Progenitor cell of endocrine pancreas (in vitro differentiated cells): ENCODE results near the gene ZSCAN23. TPM values are rescaled to one million over a fixed set of nuclear protein-coding genes. Genes with fewer than 3 reads are reported as not detected.

Source experiments
- DNase-seq: peaks from one replicate; pipeline ENCODE4 v3.0.0; 2021; ENCODE audit warnings: low spot score; ENCODE audit not compliant: unreplicated experiment
- H3K27ac Mint-ChIP-seq: 2 replicates; pipeline ENCODE4 v1.8.0; 2021; ENCODE audit warnings: mild to moderate bottlenecking, moderate library complexity, mixed read lengths
- H3K27me3 Mint-ChIP-seq: 2 replicates; pipeline ENCODE4 v1.8.0; 2021; ENCODE audit warnings: mixed read lengths
- H3K36me3 Mint-ChIP-seq: 2 replicates; pipeline ENCODE4 v1.8.0; 2022; ENCODE audit warnings: mixed read lengths; ENCODE audit not compliant: insufficient read depth
- H3K4me1 Mint-ChIP-seq: 2 replicates; pipeline ENCODE4 v1.8.0; 2021; ENCODE audit warnings: low read depth, mixed read lengths
- H3K4me3 Mint-ChIP-seq: 2 replicates; pipeline ENCODE4 v1.8.0; 2021; ENCODE audit warnings: low read depth, mild to moderate bottlenecking, moderate library complexity, mixed read lengths
- H3K9me3 Mint-ChIP-seq: 2 replicates; pipeline ENCODE4 v1.8.0; 2021; ENCODE audit warnings: low read depth, mixed read lengths
- total RNA-seq: library from RNA; stranded (reverse); gene quantifications from 2 replicates; pipeline ENCODE4 v1.2.1, GENCODE V29; 2021
- TF ChIP-seq, protein P1 (sequence below): fragments of 200-600 bp; sonication (generic); IDR thresholded peaks from one replicate; pipeline ENCODE4 v1.5.0; 2021; ENCODE audit warnings: antibody characterized with exemption, mild to moderate bottlenecking; ENCODE audit not compliant: unreplicated experiment

Gene ZSCAN23
- total RNA-seq, 1 donor from 2014 or later = 22.6 TPM

DNA sequence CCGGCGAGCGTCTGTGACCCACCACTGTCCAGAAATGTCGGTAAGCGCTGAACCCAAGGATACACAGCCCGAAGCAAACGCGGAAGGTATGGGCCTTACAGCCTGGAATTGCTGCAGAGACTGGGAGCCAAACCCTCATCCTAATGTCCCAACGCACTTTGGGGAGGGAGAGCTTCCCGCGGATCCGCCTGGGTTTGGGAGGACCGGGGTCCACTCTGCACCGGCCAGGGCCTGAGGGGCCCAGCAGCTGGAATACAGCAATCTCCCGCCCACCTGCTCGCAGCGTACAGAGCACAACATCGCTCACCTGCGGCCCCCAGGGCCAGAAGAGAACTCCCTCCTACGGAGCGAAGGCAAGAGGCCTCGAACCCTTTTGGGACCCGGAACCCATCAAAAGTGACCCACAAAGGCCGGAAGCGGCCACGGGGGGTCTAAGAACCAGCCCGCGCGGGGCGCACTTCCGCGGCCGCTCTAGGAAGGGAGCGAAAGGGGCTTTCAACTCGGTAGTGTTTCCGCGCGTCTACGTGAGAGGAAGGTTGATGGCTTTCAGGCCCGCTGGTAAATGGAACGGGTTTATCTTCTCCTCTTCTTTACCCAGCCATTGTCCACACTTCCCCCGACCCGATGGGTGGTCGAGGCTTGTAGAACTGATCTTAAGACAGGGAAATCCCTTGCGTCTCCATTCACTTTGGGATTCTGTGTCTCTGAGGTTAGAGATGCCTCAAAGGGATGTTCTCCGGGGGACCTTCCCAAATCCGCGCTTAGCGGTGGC lies 43.8 kb downstream of the ZSCAN23 start, which contains the start of gene ZSCAN12:
Gene ZSCAN12, minus strand, starts transcription at position 398 of the 772 bp plus-strand sequence. CDS start 1,342 bp downstream, outside the sequence.
- Mint-ChIP-seq H3K9me3 (no peaks in the 10 kb centered on the region), H3K4me3 (peak within 1 kb of the TSS; percentile 97), H3K27ac (peak within 1 kb of the TSS; percentile 97), H3K4me1 (peaks cover 27% of the 10 kb centered on the region), H3K27me3 (peaks cover 15% of the 10 kb centered on the region), H3K36me3 (peaks cover 10% of the 10 kb centered on the region)
- DNase-seq = peak; percentile 74
- TF ChIP-seq, protein P1, sequence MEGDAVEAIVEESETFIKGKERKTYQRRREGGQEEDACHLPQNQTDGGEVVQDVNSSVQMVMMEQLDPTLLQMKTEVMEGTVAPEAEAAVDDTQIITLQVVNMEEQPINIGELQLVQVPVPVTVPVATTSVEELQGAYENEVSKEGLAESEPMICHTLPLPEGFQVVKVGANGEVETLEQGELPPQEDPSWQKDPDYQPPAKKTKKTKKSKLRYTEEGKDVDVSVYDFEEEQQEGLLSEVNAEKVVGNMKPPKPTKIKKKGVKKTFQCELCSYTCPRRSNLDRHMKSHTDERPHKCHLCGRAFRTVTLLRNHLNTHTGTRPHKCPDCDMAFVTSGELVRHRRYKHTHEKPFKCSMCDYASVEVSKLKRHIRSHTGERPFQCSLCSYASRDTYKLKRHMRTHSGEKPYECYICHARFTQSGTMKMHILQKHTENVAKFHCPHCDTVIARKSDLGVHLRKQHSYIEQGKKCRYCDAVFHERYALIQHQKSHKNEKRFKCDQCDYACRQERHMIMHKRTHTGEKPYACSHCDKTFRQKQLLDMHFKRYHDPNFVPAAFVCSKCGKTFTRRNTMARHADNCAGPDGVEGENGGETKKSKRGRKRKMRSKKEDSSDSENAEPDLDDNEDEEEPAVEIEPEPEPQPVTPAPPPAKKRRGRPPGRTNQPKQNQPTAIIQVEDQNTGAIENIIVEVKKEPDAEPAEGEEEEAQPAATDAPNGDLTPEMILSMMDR = peak; percentile 72

DNA sequence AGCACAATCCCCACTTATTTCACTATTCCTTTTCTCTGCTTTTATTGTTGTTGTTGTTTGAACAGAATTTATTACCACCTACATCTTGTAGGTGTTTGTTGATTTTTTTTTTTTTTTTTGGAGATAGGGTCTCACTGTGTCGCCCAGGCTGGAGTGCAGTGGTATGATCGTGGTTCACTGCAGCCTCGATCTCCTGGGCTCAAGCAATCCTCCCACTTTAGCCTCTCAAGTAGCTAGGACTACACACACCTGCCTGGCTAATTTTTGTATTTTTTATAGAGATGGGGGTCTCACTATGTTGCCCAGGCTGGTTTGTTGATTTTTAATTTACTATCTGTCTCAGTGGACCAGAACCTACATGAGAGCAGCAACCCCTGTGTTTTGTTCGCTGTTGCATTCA lies 47.4 kb downstream of the ZSCAN23 start:
- DNase-seq = no peak
- Mint-ChIP-seq H3K36me3 (peaks cover 29% of the 10 kb centered on the region), H3K9me3 (no peaks in the 10 kb centered on the region), H3K4me1 (peaks cover 32% of the 10 kb centered on the region), H3K27me3 (no peaks in the 10 kb centered on the region), H3K27ac (no peak overlapping the region), H3K4me3 (no peak overlapping the region)
- TF ChIP-seq, protein P1 = no peak

DNA sequence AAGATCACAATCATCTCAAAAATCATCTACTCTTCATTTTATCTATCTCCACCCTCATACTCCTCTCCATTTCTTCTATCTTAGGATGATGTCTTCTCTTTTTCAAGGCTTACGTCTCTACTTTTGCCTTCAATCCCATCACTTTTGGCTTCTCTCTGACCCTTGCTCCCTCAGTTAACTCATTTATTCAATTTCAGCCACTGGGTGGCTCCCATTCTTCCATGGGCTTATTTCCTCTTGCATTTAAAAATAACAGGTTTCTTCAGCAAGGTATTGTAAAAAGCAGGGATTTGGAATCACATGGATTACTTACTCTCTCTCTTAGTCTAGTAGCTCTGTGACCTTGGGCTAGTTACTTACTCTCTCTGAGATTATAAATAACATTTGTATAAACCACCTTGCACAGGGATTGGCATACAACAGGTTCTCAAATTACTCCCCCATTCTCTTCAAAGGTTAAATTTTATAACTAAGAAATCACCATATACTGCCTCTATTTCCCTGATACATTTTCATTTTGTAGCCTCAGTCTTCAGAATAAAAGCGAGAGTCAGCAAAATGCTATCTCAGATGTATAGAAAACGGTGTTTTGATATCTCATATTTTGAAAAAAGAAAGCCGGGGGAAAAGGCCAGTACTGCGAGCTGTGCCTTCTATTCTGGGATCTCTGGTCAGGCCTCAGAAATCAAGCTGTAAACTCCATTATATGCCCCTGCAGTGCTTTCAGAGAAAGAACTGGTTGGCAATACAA lies 49.2 kb downstream of the ZSCAN23 start:
- Mint-ChIP-seq H3K4me3 (no peak overlapping the region), H3K36me3 (peaks cover 40% of the 10 kb centered on the region), H3K27ac (peak overlapping the region; percentile 12), H3K4me1 (peaks cover 30% of the 10 kb centered on the region), H3K27me3 (no peaks in the 10 kb centered on the region), H3K9me3 (no peaks in the 10 kb centered on the region)
- TF ChIP-seq, protein P1 = peak; percentile 38
- DNase-seq = no peak

DNA sequence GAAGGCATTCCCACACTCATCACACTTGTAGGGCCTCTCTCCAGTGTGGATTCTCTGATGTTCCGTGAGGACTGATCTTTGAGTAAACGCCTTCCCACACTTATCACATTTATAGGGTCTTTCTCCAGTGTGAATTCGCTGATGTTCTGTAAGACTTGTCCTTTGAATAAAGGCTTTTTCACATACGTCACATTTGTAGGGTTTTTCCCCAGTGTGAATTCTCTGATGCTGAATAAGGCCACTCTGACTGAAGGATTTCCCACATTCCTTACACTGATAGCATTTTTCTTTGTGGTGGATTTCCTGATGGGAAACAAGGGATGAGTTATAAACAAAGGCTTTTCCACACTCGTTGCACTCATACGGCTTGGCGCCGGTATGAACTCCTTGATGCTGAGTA lies 52.6 kb downstream of the ZSCAN23 start:
- peaks cover 32% of the 10 kb centered on the region for H3K36me3 Mint-ChIP-seq
- DNase-seq = no peak
- H3K9me3 Mint-ChIP-seq = no peaks in the 10 kb centered on the region
- TF ChIP-seq, protein P1 = no peak
- H3K4me1 Mint-ChIP-seq = peaks cover 10% of the 10 kb centered on the region
- H3K4me3 Mint-ChIP-seq = no peak overlapping the region
- H3K27me3 Mint-ChIP-seq = no peaks in the 10 kb centered on the region
- no peak overlapping the region for H3K27ac Mint-ChIP-seq

DNA sequence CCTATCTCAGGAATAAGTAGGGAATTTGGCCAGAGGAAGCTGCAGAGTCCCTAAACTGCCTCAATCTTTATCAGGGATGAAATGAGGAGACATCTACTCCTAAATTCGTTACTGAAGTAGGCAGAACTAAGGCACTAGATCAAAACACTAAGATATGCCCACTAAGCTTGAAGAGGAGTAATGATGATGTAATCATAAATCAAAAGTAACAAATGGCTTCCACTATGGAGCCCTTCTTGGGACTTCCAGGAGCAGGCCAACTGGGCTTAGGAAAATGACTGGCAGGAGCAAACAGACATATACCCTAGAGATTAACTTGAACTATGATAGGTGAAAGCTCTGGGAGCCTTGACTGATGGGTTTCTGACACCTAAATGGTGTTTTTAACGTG lies 59.2 kb downstream of the ZSCAN23 start:
- DNase-seq = no peak
- Mint-ChIP-seq H3K4me1 (peaks cover 27% of the 10 kb centered on the region), H3K27me3 (no peaks in the 10 kb centered on the region), H3K4me3 (peak overlapping the region; percentile 79), H3K27ac (peak overlapping the region; percentile 97), H3K36me3 (peaks cover 24% of the 10 kb centered on the region), H3K9me3 (no peaks in the 10 kb centered on the region)
- TF ChIP-seq, protein P1 = no peak
